Heart left ventricle (tissue), 16 donors: ENCODE data around the gene BMP2K. TPM values are rescaled to one million over a fixed set of nuclear protein-coding genes. Genes with fewer than 3 reads are reported as not detected.
"Not testable (repeated sequence)": the region's sequence is repeated elsewhere in the genome, so short reads cannot be mapped to it uniquely, and the experiment has no call there.

Source experiments
- ATAC-seq, 4 donors: fragments of 200-7000 bp; cut with Tn5 transposase; one replicate each; pipeline ENCODE4 v1.9.1; 2020 to 2022; ENCODE audit warnings: moderate library complexity in 4 of 4, mild to moderate bottlenecking in 3 of 4, moderate number of reproducible peaks in 1 of 4
- DNase-seq, 5 donors: peaks; one replicate each; pipeline ENCODE4 v3.0.0-alpha.2; 2020
- H3K27ac ChIP-seq, 12 donors: fragments of 200-600 bp; sonication (generic) in 4 of 12; one replicate each; pipeline versions ENCODE4 v1.5.0 to v1.8.0; 2016 to 2022; ENCODE audit warnings: mild to moderate bottlenecking in 2 of 12
- H3K27me3 ChIP-seq, 9 donors: fragments of 200-600 bp; sonication (generic) in 2 of 9; one replicate each; pipeline versions ENCODE4 v1.5.1 to v1.8.0; 2016 to 2022; ENCODE audit warnings: mild to moderate bottlenecking in 3 of 9
- H3K36me3 ChIP-seq, 9 donors: fragments of 200-600 bp; sonication (generic) in 2 of 9; one replicate each; pipeline versions ENCODE4 v1.5.0 to v1.8.0; 2018 to 2022; ENCODE audit warnings: mild to moderate bottlenecking in 2 of 9
- H3K4me1 ChIP-seq, 12 donors: fragments of 200-600 bp; sonication (generic) in 4 of 12; one replicate each; pipeline versions ENCODE4 v1.5.0 to v1.8.0; 2016 to 2022; ENCODE audit warnings: mild to moderate bottlenecking in 3 of 12
- H3K4me3 ChIP-seq, 12 donors: fragments of 200-600 bp; sonication (generic) in 4 of 12; one replicate each; pipeline versions ENCODE4 v1.5.0 to v1.8.0; 2017 to 2022; ENCODE audit warnings: mild to moderate bottlenecking in 9 of 12, moderate library complexity in 4 of 12
- H3K9me3 ChIP-seq, 12 donors: fragments of 200-600 bp; sonication (generic) in 4 of 12; one replicate each; pipeline versions ENCODE4 v1.5.0 to v1.8.0; 2016 to 2022; ENCODE audit warnings: mild to moderate bottlenecking in 1 of 12
- POLR2A ChIP-seq, 2 donors: fragments of 450-650 bp; IDR thresholded peaks; one replicate each; pipeline ENCODE4 v1.6.1; 2017; ENCODE audit warnings: antibody characterized with exemption in 2 of 2, mild to moderate bottlenecking in 2 of 2, moderate library complexity in 2 of 2
- WGBS, 4 donors: extraction: QIAGEN DNeasy Blood & Tissue Kit in 2 of 4; methylation state at CpG; one replicate each; pipeline versions ENCODE4 v1.1.5 to v1.1.7; 2013 to 2018; 5-methylcytosine and 5-hydroxymethylcytosine counted together
- intact Hi-C, 10 donors: fragments of 100-400 bp; cut with DNase I; formaldehyde crosslinking; loops; one replicate each; pipeline versions ENCODE4 v1.11.1 to v1.14.2; 2022
- polyA plus RNA-seq, 2 donors: library from polyadenylated mRNA; stranded (reverse); fragments of 200-250 nt; gene quantifications; one replicate each; pipeline ENCODE4 v1.2.3, GENCODE V29; 2013
- total RNA-seq, 9 donors: library from RNA; depleted of rRNA in 2 of 9; stranded (reverse); fragments of >200 nt in 2 of 9; fragmentation: NEBNext Ultra II Directional in 3 of 9; extraction: Animal tissue kit (Norgen Biotek cat#: 25700) in 3 of 9; gene quantifications; one replicate each; pipeline versions ENCODE4 v1.1.0 to v1.2.4, GENCODE V29; 2016 to 2023
- TF ChIP-seq, protein P1 (sequence below), 12 donors: fragments of 200-600 bp; sonication (generic) in 4 of 12; IDR thresholded peaks; one replicate each; pipeline versions ENCODE4 v1.5.0 to v1.8.0; 2018 to 2022; ENCODE audit warnings: antibody characterized with exemption in 12 of 12, mild to moderate bottlenecking in 5 of 12
- donor health status: ischemic (EF 13 %, LVEDD 7.1; RV severe dilation, severe dysfunction).
- donor health status: healthy with polysubstance abuse.
- donor health status: DM: no; HTN: yes; CAD: no.
- donor health status: DM: no; HTN: no; CAD: no.
- donor health status: ischemic (EF 25% LVEDD 6.9; RV normal size, moderate dysfunction).
- donor health status: ischemic (EF 25% LVEDD 5.7; RV mildly dilated, moderate dysfunction).
- donor health status: healthy.
- donor health status: DM: yes; HTN: yes; CAD: no.
- donor health status: ischemic (EF 35%, LVEDD 5.7; RV mildly dilated, moderate dysfunction).
- donor health status: nonischemic (EF 11% LVEDD 7.7; RV severe dilation, severe dysfunction).
- donor health status: DM: yes; HTN: yes; CAD: no.
- donor health status: PGD.
- donor health status: ischemic (EF 29% LVEDD 5.4; RV normal size, mild dysfunction).
- donor health status: nonischemic (EF 23%, LVEDD 6.1; RV moderate dilation, normal function).

BMP2K gene
- total and polyA plus RNA-seq, 11 donors, result 5.4 to 65.7 (median 21.6) TPM

DNA sequence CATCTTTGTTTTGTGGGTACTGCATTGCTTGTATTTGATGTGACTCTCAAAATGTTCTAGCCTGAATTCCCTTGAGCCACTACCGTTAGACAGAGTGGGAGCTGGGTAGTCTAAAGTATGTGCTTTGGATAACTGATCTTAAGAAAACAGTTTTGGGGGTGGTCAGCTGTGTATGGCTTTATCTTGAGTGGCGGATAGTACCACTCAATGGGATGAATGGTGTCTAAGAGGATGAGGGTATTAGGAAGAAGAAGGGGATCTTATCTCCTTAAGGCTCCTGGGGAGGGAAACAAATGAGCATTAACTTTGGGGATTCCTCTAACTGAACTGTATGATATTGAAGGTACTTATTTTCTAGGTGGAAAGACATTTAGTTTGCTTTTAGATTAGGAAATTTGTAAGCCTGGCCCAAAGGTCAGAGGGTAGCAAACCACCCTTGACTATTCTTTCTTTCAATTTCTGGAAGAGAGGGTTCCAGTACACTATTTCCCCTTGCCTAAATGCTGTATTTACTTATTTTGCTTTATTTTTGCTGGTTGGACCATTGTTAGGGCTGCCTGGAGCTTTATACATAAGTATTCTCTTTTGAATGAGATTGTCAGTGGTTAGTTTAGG is 11.3 kb downstream of the BMP2K start:
- Histone ChIP-seq H3K9me3 (no peaks in the 10 kb centered on the region), H3K27ac (no peak overlapping the region), H3K36me3 (no peaks in the 10 kb centered on the region), H3K27me3 (no peaks in the 10 kb centered on the region), H3K4me1 (peaks cover 0 to 53% (median 26%) of the 10 kb centered on the region in 12 donors), H3K4me3 (no peak overlapping the region)
- ATAC-seq (no peak), DNase-seq (no peak)
- 75 to 78% (median 76%) methylated on average over 2 of the region's 2 CpGs for WGBS, 4 donors
- intact Hi-C loops, result loop anchor here in 2 of 10 donors (10.0 kb wide), 2 partner anchors 47 to 57 kb away; no protein-coding TSS in a partner anchor
- TF ChIP-seq, protein P1, sequence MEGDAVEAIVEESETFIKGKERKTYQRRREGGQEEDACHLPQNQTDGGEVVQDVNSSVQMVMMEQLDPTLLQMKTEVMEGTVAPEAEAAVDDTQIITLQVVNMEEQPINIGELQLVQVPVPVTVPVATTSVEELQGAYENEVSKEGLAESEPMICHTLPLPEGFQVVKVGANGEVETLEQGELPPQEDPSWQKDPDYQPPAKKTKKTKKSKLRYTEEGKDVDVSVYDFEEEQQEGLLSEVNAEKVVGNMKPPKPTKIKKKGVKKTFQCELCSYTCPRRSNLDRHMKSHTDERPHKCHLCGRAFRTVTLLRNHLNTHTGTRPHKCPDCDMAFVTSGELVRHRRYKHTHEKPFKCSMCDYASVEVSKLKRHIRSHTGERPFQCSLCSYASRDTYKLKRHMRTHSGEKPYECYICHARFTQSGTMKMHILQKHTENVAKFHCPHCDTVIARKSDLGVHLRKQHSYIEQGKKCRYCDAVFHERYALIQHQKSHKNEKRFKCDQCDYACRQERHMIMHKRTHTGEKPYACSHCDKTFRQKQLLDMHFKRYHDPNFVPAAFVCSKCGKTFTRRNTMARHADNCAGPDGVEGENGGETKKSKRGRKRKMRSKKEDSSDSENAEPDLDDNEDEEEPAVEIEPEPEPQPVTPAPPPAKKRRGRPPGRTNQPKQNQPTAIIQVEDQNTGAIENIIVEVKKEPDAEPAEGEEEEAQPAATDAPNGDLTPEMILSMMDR (IDR thresholded peaks at IDR 0.05), result no peak
- TF ChIP-seq POLR2A (IDR thresholded peaks at IDR 0.05), result no peak

DNA sequence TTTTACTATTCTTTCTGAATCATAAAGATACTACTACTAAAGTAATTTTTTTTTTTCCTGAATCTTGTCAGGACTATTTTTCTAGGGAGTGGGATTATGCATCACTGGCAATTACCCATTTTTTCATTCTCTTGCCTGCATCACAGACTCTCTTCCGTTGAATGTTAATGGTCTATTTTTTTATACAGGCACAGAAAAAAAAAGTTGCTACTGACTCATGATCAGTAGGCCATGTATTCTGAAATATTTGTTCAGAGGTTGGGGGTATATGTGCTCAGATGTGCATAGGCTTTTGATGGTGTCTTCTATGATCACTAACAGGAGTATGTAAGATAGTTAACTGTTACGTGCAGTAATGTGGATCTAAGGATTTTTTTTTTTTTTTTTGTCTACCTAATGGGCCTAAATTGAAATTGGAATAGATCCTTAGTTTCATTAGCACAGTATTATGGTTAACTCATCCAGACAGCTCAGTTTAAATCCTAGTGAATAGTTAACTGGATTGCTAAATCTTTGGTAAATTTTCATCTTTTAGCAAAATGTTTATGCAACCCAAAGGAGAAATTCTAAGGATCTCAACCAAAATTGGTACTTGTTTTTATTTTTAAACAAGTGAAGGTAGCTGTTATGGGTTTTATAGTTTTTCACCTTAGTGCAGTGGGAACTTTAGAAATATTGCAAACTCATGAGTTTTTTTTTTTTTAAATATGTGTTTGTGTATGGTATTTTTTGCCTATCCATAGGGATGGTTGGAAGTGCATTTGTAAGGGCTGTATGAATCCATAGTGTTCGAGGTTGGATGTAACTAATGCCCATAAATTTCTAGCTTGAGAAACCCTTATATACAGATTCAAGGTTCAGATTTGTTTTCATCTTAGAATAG is 12.1 kb downstream of the BMP2K start:
- H3K4me3 ChIP-seq, result no peak overlapping the region
- no peaks in the 10 kb centered on the region for H3K36me3 ChIP-seq
- peaks cover 0 to 52% (median 25%) of the 10 kb centered on the region in 12 donors for H3K4me1 ChIP-seq
- TF ChIP-seq, protein P1 (IDR thresholded peaks at IDR 0.05), result no peak
- no peak for TF ChIP-seq POLR2A (IDR thresholded peaks at IDR 0.05)
- intact Hi-C loops, result loop anchor here in 2 of 10 donors (10.0 kb wide), 2 partner anchors 47 to 57 kb away; no protein-coding TSS in a partner anchor
- H3K27ac ChIP-seq, result no peak overlapping the region
- H3K9me3 ChIP-seq, result no peaks in the 10 kb centered on the region
- ATAC-seq (no peak), DNase-seq (no peak)
- no peaks in the 10 kb centered on the region for H3K27me3 ChIP-seq
- 82 to 86% (median 86%) methylated on average over 3 of the region's 3 CpGs for WGBS, 4 donors

DNA sequence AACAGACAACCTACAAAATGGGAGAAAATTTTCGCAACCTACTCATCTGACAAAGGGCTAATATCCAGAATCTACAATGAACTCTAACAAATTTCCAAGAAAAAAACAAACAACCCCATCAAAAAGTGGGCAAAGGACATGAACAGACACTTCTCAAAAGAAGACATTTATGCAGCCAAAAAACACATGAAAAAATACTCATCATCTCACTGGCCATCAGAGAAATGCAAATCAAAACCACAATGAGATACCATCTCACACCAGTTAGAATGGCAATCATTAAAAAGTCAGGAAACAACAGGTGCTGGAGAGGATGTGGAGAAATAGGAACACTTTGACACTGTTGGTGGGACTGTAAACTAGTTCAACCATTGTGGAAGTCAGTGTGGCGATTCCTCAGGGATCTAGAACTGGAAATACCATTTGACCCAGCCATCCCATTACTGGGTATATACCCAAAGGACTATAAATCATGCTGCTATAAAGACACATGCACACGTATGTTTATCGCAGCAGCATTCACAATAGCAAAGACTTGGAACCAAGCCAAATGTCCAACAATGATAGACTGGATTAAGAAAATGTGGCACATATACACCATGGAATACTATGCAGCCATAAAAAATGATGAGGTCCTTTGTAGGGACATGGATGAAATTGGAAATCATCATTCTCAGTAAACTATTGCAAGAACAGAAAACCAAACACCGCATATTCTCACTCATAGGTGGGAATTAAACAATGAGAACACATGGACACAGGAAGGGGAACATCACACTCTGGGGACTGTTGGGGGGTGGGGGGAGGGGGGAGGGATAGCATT is 19.7 kb downstream of the BMP2K start:
- DNase-seq, ATAC-seq, H3K27me3 ChIP-seq, H3K9me3 ChIP-seq, H3K36me3 ChIP-seq, H3K27ac ChIP-seq, intact Hi-C loops, H3K4me3 ChIP-seq: not testable (repeated sequence)
- peaks cover 0 to 40% (median 4%) of the 10 kb centered on the region in 12 donors for H3K4me1 ChIP-seq
- WGBS, 4 donors, result 94 to 97% (median 96%) methylated on average over 4 of the region's 5 CpGs

DNA sequence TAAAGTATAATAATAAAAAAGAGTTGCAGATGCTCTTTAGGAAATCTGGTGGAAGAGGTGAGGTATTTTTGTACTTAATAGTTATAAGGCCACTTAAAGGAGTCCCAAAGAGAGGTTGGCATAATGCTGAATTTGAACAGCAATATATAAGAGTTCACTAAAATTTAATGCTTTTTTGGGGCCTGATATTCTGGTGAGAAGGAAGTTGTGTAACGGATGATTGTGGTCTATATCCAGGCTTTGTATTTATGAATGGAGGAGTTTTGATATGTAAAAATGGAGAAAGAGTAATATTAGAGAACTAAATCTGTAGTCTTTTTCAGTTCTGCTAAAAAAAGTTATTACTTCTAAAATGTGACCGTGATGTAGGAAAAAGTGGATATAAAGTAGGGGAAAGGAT is 20.4 kb downstream of the BMP2K start:
- intact Hi-C loops, result no loop called here
- Histone ChIP-seq H3K9me3 (peaks cover 0 to under 1% (median 0%) of the 10 kb centered on the region in 12 donors), H3K36me3 (no peaks in the 10 kb centered on the region), H3K4me3 (no peak overlapping the region), H3K27me3 (no peaks in the 10 kb centered on the region), H3K27ac (no peak overlapping the region), H3K4me1 (peaks cover 0 to 36% (median 4%) of the 10 kb centered on the region in 12 donors)
- no peak for ATAC-seq
- 84 to 92% (median 88%) methylated on average over 2 of the region's 2 CpGs for WGBS, 4 donors
- no peak for DNase-seq
- TF ChIP-seq POLR2A (IDR thresholded peaks at IDR 0.05), result no peak
- TF ChIP-seq, protein P1 (IDR thresholded peaks at IDR 0.05), result no peak
